Activated naive CD8-positive, alpha-beta T cell treated with anti-CD3 and anti-CD28 coated beads, Interleukin-2, amount 10 ng/mL, durations not matched to agents 7 days and 5 days (primary cell): ENCODE data around the gene PRRC2C. TPM values are rescaled to one million over a fixed set of nuclear protein-coding genes. Genes with fewer than 3 reads are reported as not detected.
"Not testable (repeated sequence)": the region's sequence is repeated elsewhere in the genome, so short reads cannot be mapped to it uniquely, and the experiment has no call there.

Experiments used
- ATAC-seq: fragments of 150-1000 bp; cut with Tn5 transposase; one replicate; pipeline ENCODE4 v1.10.0; 2021; ENCODE audit warnings: low read depth, moderate library complexity
- POLR2A ChIA-PET: fragments of 350-600 bp; sonication (Branson Sonifier 250); formaldehyde crosslinking; loops from one replicate; lab custom pipeline; 2021; ENCODE audit warnings: antibody characterized with exemption; lab: Charles Lee
- DNase-seq: peaks from one replicate; pipeline ENCODE4 v3.0.0; 2021
- H3K27ac Mint-ChIP-seq: one replicate; pipeline ENCODE4 v1.8.0; 2022; ENCODE audit warnings: mild to moderate bottlenecking, mixed read lengths
- H3K27me3 Mint-ChIP-seq: one replicate; pipeline ENCODE4 v1.8.0; 2022; ENCODE audit warnings: mild to moderate bottlenecking, moderate library complexity, mixed read lengths
- H3K36me3 Mint-ChIP-seq: one replicate; pipeline ENCODE4 v1.8.0; 2021; ENCODE audit warnings: mild to moderate bottlenecking, mixed read lengths
- H3K4me1 Mint-ChIP-seq: one replicate; pipeline ENCODE4 v1.8.0; 2021; ENCODE audit warnings: mixed read lengths
- H3K4me3 Mint-ChIP-seq: one replicate; pipeline ENCODE4 v1.8.0; 2022; ENCODE audit warnings: mild to moderate bottlenecking, moderate library complexity, mixed read lengths
- H3K9me3 Mint-ChIP-seq: one replicate; pipeline ENCODE4 v1.8.0; 2021; ENCODE audit warnings: mixed read lengths
- total RNA-seq, 2 experiments: library from RNA; stranded (reverse); gene quantifications; one replicate each; pipeline ENCODE4 v1.2.3, GENCODE V29; 2021

PRRC2C gene
- total RNA-seq, 2 experiments from 2014 or later: 246 to 258 TPM

GRCh38 chr1:171603042-171603441 is 117.7 kb downstream of the PRRC2C start:
- not testable (repeated sequence) for H3K27me3 Mint-ChIP-seq, H3K27ac Mint-ChIP-seq, DNase-seq, H3K4me3 Mint-ChIP-seq, H3K36me3 Mint-ChIP-seq, H3K4me1 Mint-ChIP-seq, ATAC-seq, H3K9me3 Mint-ChIP-seq
- POLR2A ChIA-PET: interaction anchor here (0.6 kb wide), 1 partner anchor 12 kb away, joined by 3 read pairs; no protein-coding TSS in a partner anchor

GRCh38 chr1:171606402-171606941 is 121.1 kb downstream of the PRRC2C start:
- H3K27ac Mint-ChIP-seq: no peak overlapping the region
- H3K36me3 Mint-ChIP-seq: no peaks in the 10 kb centered on the region
- H3K4me1 Mint-ChIP-seq: no peaks in the 10 kb centered on the region
- H3K9me3 Mint-ChIP-seq: peaks cover 2% of the 10 kb centered on the region
- DNase-seq (no peak), ATAC-seq (no peak)
- no peak overlapping the region for H3K4me3 Mint-ChIP-seq
- POLR2A ChIA-PET: no interaction called here
- peaks cover 5% of the 10 kb centered on the region for H3K27me3 Mint-ChIP-seq

DNA sequence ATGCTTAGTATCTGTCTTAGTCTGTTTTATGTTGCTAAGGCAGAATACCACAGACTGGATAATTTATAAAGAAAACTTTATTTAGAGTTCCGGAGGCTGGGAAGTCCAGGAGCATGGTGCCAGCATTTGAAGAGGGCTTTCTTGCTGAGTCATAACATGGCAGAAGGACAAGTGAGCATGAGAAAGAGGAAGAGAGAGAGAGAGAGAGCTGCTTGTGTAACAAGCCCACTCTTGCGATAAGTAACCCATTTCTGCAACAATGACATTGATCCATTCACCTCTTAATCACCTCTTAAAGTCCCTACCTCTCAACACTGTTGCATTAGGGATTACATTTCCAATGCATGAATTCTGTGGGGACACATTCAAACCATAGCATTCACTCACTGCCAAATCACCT is 125.1 kb downstream of the PRRC2C start:
- no peak overlapping the region for H3K4me3 Mint-ChIP-seq
- peaks cover 2% of the 10 kb centered on the region for H3K9me3 Mint-ChIP-seq
- peaks cover 2% of the 10 kb centered on the region for H3K27me3 Mint-ChIP-seq
- ATAC-seq (no peak), DNase-seq (no peak)
- no peaks in the 10 kb centered on the region for H3K36me3 Mint-ChIP-seq
- H3K27ac Mint-ChIP-seq: no peak overlapping the region
- H3K4me1 Mint-ChIP-seq: no peaks in the 10 kb centered on the region
- POLR2A ChIA-PET: no interaction called here

- Mint-ChIP-seq H3K27ac (no peak overlapping the region), H3K27me3 (peaks cover 2% of the 10 kb centered on the region), H3K4me3 (no peak overlapping the region), H3K36me3 (no peaks in the 10 kb centered on the region), H3K9me3 (peaks cover 2% of the 10 kb centered on the region), H3K4me1 (no peaks in the 10 kb centered on the region)
- POLR2A ChIA-PET: no interaction called here
- DNase-seq: no peak
- ATAC-seq: no peak
These were observed 126.0 kb downstream of the PRRC2C start for GRCh38 chr1:171611306-171611705.

GRCh38 chr1:171613282-171613681 is 128.0 kb downstream of the PRRC2C start:
- ATAC-seq (no peak), DNase-seq (no peak)
- no peak overlapping the region for H3K27ac Mint-ChIP-seq
- no peak overlapping the region for H3K4me3 Mint-ChIP-seq
- H3K27me3 Mint-ChIP-seq: peaks cover 10% of the 10 kb centered on the region
- H3K9me3 Mint-ChIP-seq: no peaks in the 10 kb centered on the region
- H3K36me3 Mint-ChIP-seq: no peaks in the 10 kb centered on the region
- no peaks in the 10 kb centered on the region for H3K4me1 Mint-ChIP-seq
- POLR2A ChIA-PET: no interaction called here

DNA sequence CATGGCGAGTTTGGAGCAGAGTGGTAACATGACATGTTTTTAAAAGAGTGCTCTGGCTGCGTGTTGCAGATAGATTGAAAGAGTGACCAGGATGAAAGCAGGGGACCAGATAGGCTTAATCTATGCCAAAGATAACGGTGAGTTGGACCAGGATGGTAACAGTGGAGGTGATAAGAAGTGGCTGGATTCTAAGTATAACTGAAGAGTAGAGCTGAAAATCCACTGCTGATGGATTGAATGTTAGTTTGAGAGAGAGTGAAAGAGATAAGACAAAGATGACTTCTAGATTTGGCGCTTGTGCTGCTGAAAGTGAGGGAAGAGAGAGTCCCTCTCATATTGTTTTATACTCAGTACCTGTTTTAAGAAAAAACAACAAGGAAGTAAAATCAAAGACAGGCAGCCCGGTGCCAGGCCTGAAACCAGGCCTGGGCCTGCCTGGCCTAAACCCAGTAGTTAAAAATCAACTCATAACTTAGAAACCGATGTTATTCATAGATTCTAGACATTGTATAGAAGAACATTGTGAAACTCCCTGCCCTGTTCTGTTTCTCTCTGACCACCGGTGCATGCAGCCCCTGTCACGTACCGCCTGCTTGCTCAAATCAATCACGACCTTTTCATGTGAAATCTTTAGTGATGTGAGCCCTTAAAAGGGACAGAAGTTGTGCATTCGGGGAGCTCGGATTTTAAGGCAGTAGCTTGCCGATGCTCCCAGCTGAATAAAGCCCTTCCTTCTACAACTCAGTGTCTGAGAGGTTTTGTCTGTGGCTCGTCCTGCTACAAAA is 130.0 kb downstream of the PRRC2C start:
- H3K9me3 Mint-ChIP-seq, H3K27ac Mint-ChIP-seq, DNase-seq, POLR2A ChIA-PET, H3K4me3 Mint-ChIP-seq, ATAC-seq, H3K4me1 Mint-ChIP-seq, H3K36me3 Mint-ChIP-seq: not testable (repeated sequence)
- peaks cover 10% of the 10 kb centered on the region for H3K27me3 Mint-ChIP-seq

DNA sequence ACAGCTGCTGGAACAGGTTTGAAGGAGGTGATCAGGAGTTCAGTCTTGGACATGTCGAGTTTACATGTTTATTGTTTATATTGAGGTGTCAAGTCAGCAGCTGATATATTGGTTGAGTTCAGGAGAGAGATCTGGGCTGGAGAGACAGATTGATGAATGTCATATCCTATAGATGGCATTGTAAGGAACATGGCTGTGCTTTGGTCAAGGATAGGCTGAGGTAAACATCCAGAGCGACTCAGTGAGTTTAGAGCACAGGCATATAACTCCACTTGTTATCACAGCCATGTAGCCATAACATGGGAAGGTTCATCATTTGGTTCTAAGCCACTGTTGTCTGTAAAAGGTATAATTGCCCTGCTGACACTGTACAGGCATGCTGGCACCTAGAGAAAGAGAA is 131.3 kb downstream of the PRRC2C start:
- DNase-seq: no peak
- Mint-ChIP-seq H3K27me3 (peaks cover 10% of the 10 kb centered on the region), H3K4me3 (no peak overlapping the region), H3K9me3 (no peaks in the 10 kb centered on the region), H3K27ac (no peak overlapping the region), H3K36me3 (no peaks in the 10 kb centered on the region), H3K4me1 (no peaks in the 10 kb centered on the region)
- no peak for ATAC-seq
- POLR2A ChIA-PET: no interaction called here

DNA sequence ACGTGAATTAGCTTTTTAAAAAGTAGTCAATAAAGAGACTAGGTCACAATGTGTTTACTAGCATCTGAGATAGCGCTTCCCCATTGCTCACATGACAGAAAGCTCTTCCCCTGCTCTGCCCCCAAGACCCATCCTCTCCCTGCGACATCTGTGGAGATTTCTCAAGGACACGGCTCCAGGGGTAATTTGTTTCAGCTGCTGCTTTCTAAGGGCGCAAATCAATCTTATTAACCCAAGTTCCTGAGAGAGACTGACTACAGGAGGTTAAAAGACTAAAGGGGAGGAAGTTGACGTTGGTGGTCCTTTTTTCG is 136.8 kb downstream of the PRRC2C start, which contains the start of gene MYOCOS:
Gene MYOCOS (plus strand): TSS at position 92 of the 311 bp plus-strand sequence. CDS start 1,641 bp downstream, outside the sequence.
- no peak within 1 kb of the TSS for H3K4me3 Mint-ChIP-seq
- ATAC-seq: no peak
- POLR2A ChIA-PET: no interaction called here
- H3K27ac Mint-ChIP-seq: no peak within 1 kb of the TSS
- no peaks in the 10 kb centered on the region for H3K9me3 Mint-ChIP-seq
- H3K27me3 Mint-ChIP-seq: peaks cover 8% of the 10 kb centered on the region
- no peaks in the 10 kb centered on the region for H3K36me3 Mint-ChIP-seq
- DNase-seq: no peak
- no peaks in the 10 kb centered on the region for H3K4me1 Mint-ChIP-seq

GRCh38 chr1:171623651-171624331 is 138.5 kb downstream of the PRRC2C start:
- Mint-ChIP-seq H3K4me3 (no peak overlapping the region), H3K4me1 (no peaks in the 10 kb centered on the region), H3K27ac (no peak overlapping the region), H3K36me3 (no peaks in the 10 kb centered on the region), H3K9me3 (no peaks in the 10 kb centered on the region), H3K27me3 (peaks cover 8% of the 10 kb centered on the region)
- DNase-seq (no peak), ATAC-seq (no peak)
- POLR2A ChIA-PET: no interaction called here

- Mint-ChIP-seq H3K4me1 (no peaks in the 10 kb centered on the region), H3K27me3 (peaks cover 12% of the 10 kb centered on the region), H3K27ac (no peak overlapping the region), H3K4me3 (no peak overlapping the region), H3K36me3 (no peaks in the 10 kb centered on the region), H3K9me3 (no peaks in the 10 kb centered on the region)
- no peak for DNase-seq
- POLR2A ChIA-PET: no interaction called here
- no peak for ATAC-seq
These were observed 139.9 kb downstream of the PRRC2C start for GRCh38 chr1:171625225-171625624.

GRCh38 chr1:171627020-171627419 is 141.7 kb downstream of the PRRC2C start:
- Mint-ChIP-seq H3K27ac (no peak overlapping the region), H3K27me3 (peaks cover 23% of the 10 kb centered on the region), H3K9me3 (no peaks in the 10 kb centered on the region), H3K4me3 (no peak overlapping the region), H3K36me3 (no peaks in the 10 kb centered on the region), H3K4me1 (no peaks in the 10 kb centered on the region)
- ATAC-seq (no peak), DNase-seq (no peak)
- POLR2A ChIA-PET: no interaction called here

GRCh38 chr1:171628225-171628624 is 142.9 kb downstream of the PRRC2C start:
- ATAC-seq (no peak), DNase-seq (no peak)
- H3K27ac Mint-ChIP-seq: no peak overlapping the region
- no peaks in the 10 kb centered on the region for H3K9me3 Mint-ChIP-seq
- no peak overlapping the region for H3K4me3 Mint-ChIP-seq
- peaks cover 29% of the 10 kb centered on the region for H3K27me3 Mint-ChIP-seq
- POLR2A ChIA-PET: no interaction called here
- H3K36me3 Mint-ChIP-seq: no peaks in the 10 kb centered on the region
- no peaks in the 10 kb centered on the region for H3K4me1 Mint-ChIP-seq

GRCh38 chr1:171635661-171636060 is 150.3 kb downstream of the PRRC2C start:
- POLR2A ChIA-PET: no interaction called here
- no peak overlapping the region for H3K4me3 Mint-ChIP-seq
- H3K27ac Mint-ChIP-seq: no peak overlapping the region
- H3K9me3 Mint-ChIP-seq: no peaks in the 10 kb centered on the region
- no peak for ATAC-seq
- H3K4me1 Mint-ChIP-seq: peaks cover 6% of the 10 kb centered on the region
- H3K36me3 Mint-ChIP-seq: no peaks in the 10 kb centered on the region
- no peak for DNase-seq
- H3K27me3 Mint-ChIP-seq: peaks cover 16% of the 10 kb centered on the region

DNA sequence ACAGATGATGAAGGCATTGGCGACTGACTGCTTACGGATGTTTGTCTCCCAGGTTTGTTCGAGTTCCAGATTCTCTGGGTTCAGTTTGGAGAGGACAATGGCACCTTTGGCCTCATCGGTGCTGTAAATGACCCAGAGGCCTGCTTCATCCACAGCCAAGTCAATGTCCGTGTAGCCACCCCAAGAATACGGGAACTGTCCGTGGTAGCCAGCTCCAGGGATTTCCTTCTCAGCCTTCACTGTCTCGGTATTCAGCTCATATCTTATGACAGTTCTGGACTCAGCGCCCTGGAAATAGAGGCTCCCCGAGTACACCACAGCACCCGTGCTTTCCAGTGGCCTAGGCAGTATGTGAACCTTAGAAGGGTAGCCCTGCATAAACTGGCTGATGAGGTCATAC is 150.8 kb downstream of the PRRC2C start:
- Mint-ChIP-seq H3K9me3 (no peaks in the 10 kb centered on the region), H3K4me3 (no peak overlapping the region), H3K27me3 (peaks cover 13% of the 10 kb centered on the region), H3K36me3 (no peaks in the 10 kb centered on the region), H3K27ac (no peak overlapping the region), H3K4me1 (peaks cover 6% of the 10 kb centered on the region)
- POLR2A ChIA-PET: no interaction called here
- DNase-seq: no peak
- ATAC-seq: no peak
